Nephron progenitor cell (in vitro differentiated cells): ENCODE measurements around the gene FBXW2.

Experiments
- DNase-seq: peaks from one replicate; pipeline ENCODE4 v3.0.0; 2021
- H3K27ac Mint-ChIP-seq: 2 replicates; pipeline ENCODE4 v1.8.0; 2021; ENCODE audit warnings: mild to moderate bottlenecking, moderate library complexity, mixed read lengths
- H3K27me3 Mint-ChIP-seq: 2 replicates; pipeline ENCODE4 v1.8.0; 2021; ENCODE audit warnings: mild to moderate bottlenecking, low read depth, mixed read lengths; ENCODE audit not compliant: poor library complexity
- H3K36me3 Mint-ChIP-seq: 2 replicates; pipeline ENCODE4 v1.8.0; 2021; ENCODE audit warnings: low read depth, mixed read lengths
- H3K4me1 Mint-ChIP-seq: 2 replicates; pipeline ENCODE4 v1.8.0; 2021; ENCODE audit warnings: mixed read lengths
- H3K4me3 Mint-ChIP-seq: 2 replicates; pipeline ENCODE4 v1.8.0; 2021; ENCODE audit warnings: mild to moderate bottlenecking, moderate library complexity, mixed read lengths
- H3K9me3 Mint-ChIP-seq: 2 replicates; pipeline ENCODE4 v1.8.0; 2021; ENCODE audit warnings: mild to moderate bottlenecking, moderate library complexity, mixed read lengths
- TF ChIP-seq, protein P1 (sequence below): fragments of 200-600 bp; sonication (generic); IDR thresholded peaks from 2 replicates; pipeline ENCODE4 v1.5.0; 2021; ENCODE audit warnings: antibody characterized with exemption

The FBXW2 gene

DNA sequence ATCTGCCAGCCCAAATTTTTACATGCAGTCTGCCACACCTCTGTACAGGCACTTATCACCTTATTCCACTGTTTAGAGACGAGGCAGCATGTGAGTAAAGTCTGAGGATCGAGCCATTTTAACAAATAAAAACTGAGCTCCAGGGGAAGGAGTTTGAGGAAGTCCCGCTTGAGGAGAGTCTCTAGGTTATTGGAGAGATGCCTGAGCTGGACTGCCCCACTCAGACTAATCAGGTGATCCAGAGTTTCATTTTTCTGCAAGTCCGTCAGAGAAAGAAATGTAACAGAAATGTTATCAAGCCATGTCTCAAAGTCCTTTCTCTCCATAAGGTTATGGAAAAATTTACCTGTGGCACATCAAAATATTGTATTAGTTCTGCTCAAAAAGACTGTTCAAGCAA, 5.3 kb downstream of the FBXW2 start:
- Mint-ChIP-seq H3K9me3 (no peaks in the 10 kb centered on the region), H3K27me3 (no peaks in the 10 kb centered on the region), H3K4me3 (no peak overlapping the region), H3K27ac (peak overlapping the region; percentile 68), H3K36me3 (peaks cover 54% of the 10 kb centered on the region), H3K4me1 (peaks cover 40% of the 10 kb centered on the region)
- no peak for DNase-seq
- TF ChIP-seq, protein P1, sequence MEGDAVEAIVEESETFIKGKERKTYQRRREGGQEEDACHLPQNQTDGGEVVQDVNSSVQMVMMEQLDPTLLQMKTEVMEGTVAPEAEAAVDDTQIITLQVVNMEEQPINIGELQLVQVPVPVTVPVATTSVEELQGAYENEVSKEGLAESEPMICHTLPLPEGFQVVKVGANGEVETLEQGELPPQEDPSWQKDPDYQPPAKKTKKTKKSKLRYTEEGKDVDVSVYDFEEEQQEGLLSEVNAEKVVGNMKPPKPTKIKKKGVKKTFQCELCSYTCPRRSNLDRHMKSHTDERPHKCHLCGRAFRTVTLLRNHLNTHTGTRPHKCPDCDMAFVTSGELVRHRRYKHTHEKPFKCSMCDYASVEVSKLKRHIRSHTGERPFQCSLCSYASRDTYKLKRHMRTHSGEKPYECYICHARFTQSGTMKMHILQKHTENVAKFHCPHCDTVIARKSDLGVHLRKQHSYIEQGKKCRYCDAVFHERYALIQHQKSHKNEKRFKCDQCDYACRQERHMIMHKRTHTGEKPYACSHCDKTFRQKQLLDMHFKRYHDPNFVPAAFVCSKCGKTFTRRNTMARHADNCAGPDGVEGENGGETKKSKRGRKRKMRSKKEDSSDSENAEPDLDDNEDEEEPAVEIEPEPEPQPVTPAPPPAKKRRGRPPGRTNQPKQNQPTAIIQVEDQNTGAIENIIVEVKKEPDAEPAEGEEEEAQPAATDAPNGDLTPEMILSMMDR = no peak

DNA sequence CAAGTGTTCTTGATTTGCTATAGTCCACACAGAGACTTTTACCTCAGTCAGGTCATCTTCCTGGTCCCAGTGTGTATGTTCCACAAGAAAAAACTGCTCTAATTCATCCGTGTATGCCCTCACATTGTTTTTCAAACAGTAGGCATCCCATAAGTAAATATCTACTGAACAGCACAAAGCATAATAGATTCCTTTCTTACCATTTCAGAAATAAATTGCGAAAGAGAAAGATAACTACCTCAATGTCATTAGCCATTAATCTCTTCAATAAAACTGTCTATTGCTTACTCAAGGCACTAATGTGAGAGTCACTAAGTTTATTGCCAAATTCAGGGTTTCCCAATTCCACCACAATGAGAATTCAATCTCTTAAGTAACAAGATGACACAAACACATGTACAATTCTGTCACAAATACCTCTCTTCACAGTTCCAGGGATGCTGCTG, 9.6 kb downstream of the FBXW2 start:
- peaks cover 20% of the 10 kb centered on the region for H3K4me1 Mint-ChIP-seq
- H3K4me3 Mint-ChIP-seq = no peak overlapping the region
- TF ChIP-seq, protein P1 = no peak
- H3K27ac Mint-ChIP-seq = peak overlapping the region; percentile 82
- no peak for DNase-seq
- H3K9me3 Mint-ChIP-seq = no peaks in the 10 kb centered on the region
- peaks cover 57% of the 10 kb centered on the region for H3K36me3 Mint-ChIP-seq
- H3K27me3 Mint-ChIP-seq = no peaks in the 10 kb centered on the region

DNA sequence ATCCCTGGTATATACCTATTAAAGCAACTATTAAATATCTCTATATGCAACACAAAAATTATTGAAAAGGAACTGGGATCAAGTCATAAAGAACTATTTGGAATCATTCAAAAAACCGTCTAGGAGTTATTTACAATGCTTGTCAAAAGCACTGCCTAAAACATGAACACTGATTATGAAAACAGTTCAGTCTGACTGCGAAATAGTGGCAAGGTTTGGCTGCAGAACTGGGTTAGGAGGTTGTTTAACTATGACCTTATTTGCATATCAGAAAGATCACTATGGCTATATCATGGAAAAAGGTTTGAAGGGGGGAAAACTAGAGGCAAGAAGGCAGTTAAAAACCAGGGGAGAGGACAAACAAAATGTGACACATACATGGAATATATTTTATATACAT, 12.0 kb downstream of the FBXW2 start:
- no peak overlapping the region for H3K4me3 Mint-ChIP-seq
- DNase-seq = no peak
- TF ChIP-seq, protein P1 = no peak
- H3K9me3 Mint-ChIP-seq = no peaks in the 10 kb centered on the region
- H3K27ac Mint-ChIP-seq = no peak overlapping the region
- H3K4me1 Mint-ChIP-seq = peaks cover 21% of the 10 kb centered on the region
- H3K36me3 Mint-ChIP-seq = peaks cover 57% of the 10 kb centered on the region
- H3K27me3 Mint-ChIP-seq = no peaks in the 10 kb centered on the region

DNA sequence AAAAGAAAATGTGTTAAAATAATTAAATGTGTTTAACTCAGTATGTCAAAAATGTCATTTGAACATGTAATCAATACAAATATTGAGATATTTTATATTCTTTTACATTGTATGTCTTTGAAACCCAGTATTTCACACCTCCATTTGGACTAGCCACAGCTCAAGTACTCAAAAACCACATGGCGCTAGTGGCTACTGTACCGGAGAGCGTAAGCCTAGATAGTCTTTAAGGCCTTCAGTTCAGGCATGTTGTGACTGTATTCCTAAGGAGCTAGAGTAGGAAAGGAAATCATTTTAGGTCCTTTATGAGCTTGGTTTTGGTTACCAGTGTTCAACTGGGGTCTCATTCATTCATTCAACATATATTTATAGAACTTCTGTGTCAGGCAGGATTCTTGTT, 12.8 kb downstream of the FBXW2 start:
- Mint-ChIP-seq H3K27ac (no peak overlapping the region), H3K27me3 (no peaks in the 10 kb centered on the region), H3K36me3 (peaks cover 58% of the 10 kb centered on the region), H3K4me3 (no peak overlapping the region), H3K4me1 (peaks cover 19% of the 10 kb centered on the region), H3K9me3 (no peaks in the 10 kb centered on the region)
- TF ChIP-seq, protein P1 = no peak
- DNase-seq = no peak

GRCh38 chr9:120779227-120779626, 14.0 kb downstream of the FBXW2 start:
- Mint-ChIP-seq H3K4me3 (no peak overlapping the region), H3K27ac (no peak overlapping the region), H3K9me3 (no peaks in the 10 kb centered on the region), H3K36me3 (peaks cover 59% of the 10 kb centered on the region), H3K4me1 (peaks cover 18% of the 10 kb centered on the region), H3K27me3 (no peaks in the 10 kb centered on the region)
- DNase-seq = no peak
- TF ChIP-seq, protein P1 = no peak

DNA sequence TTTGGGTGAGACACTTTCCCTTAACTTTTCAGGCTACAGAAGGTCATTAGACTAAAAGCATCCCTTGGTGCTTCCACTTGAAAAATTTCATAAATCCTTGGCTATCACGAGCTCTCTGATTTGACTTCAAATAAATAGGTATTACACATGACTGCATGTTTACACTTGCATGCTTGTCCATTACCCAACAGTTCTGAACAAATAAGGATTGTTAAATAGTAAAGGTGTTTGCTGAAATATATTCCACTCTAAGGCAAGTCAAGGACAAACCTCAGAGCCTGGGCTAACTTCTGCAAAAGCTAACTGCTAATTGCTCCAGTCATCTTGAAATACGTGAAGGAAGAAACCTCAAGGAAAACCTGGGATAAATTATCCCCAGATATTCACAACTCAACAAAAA, 14.5 kb downstream of the FBXW2 start:
- H3K4me3 Mint-ChIP-seq = no peak overlapping the region
- H3K4me1 Mint-ChIP-seq = peaks cover 13% of the 10 kb centered on the region
- H3K36me3 Mint-ChIP-seq = peaks cover 55% of the 10 kb centered on the region
- H3K27me3 Mint-ChIP-seq = no peaks in the 10 kb centered on the region
- H3K9me3 Mint-ChIP-seq = no peaks in the 10 kb centered on the region
- no peak for DNase-seq
- H3K27ac Mint-ChIP-seq = peak overlapping the region; percentile 84
- TF ChIP-seq, protein P1 = no peak
